ENCODE measurements around the gene KRTAP10-4.

The KRTAP10-4 gene

DNA sequence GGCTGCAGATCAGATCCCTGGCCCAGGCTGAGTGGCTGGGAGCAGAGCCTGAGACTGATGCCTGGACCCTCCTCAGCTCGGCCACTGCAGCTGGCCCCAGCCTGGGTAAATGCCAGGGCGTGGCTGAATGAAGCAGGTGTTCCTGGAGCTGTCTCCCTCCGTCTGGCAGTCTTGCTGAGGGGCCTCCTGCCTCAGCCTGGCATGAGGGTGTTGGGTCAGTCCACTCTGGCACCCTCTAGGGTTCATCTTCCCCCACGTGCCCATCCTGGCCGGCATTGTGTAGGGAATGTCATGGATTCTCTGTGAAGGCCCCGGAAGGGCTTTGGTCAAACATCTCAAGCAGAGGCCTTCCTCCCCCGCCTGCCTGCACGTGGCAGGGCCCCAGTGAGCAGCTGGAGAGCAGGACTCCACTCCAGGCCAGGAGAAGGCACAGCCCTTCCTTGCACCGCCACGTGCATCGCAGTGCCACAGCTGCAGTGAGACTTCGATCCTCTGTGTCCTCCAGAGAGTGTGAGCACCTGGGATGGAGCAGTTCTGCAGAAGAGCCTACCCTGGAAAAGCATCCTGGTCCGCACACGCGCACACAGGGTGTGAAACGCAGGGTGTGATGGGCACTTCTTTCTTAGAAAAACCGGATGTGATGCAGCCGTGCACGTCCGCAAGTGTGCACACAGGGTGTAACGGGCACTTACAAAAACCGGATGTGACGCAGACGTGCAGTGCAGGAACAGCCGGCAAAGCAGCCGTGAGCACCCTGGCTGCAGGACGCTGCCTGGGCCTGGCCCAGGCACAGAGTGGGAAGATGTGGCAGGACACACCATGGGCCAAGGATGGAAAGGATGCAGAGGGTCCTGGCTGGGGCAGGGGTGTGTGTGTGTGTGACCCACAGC, 4.6 kb upstream of the KRTAP10-4 start:
- Histone ChIP-seq H3K4me3 (replicated peaks; ENCODE audit: low read depth, low read length) (no peak overlapping the region), H3K36me3 (ENCODE audit: control insufficient read depth, insufficient read depth, low read length) (no peaks in the 10 kb centered on the region), H3K27me3 (replicated peaks; ENCODE audit: control insufficient read depth, insufficient read depth, low read length) (no peaks in the 10 kb centered on the region)
- no peak for DNase-seq (ENCODE audit: extremely low read depth, insufficient read length)
- TF ChIP-seq CTCF (IDR thresholded peaks at IDR 0.05; ENCODE audit: insufficient read depth, low read length, poor library complexity, severe bottlenecking) = no peak

DNA sequence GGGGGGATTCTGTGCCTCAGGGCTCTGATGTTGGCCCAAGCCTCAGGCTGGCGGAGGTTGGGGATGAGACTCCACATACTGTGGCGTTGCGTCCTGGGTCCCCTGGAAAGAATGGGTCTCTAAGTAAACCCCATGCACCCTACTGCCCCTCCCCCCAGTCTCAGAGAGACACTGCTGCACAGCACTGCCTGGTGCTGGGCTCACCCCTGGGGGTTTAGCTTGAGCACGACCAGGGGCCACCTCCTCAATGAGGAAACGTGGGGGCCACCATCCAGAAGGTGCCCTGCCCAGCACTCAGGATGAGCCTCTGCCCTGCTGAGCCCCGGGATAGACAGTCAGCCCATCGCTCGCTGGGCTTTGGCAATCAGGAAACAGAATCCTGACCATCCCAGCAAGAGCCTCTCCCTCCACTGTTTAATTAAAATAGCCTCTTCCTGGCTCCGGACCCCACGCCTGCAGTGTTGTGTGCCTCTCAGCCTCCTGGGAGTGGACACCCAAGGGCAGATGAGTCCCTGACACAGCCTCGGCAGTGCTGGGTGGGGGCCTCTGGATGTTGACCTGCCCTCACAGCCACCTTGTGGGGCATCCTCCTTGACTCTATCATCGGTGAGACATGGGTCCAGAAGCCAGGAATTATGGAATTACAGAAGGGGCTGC, 3.5 kb upstream of the KRTAP10-4 start:
- no peak for TF ChIP-seq CTCF (IDR thresholded peaks at IDR 0.05; ENCODE audit: insufficient read depth, low read length, poor library complexity, severe bottlenecking)
- no peaks in the 10 kb centered on the region for H3K27me3 ChIP-seq (replicated peaks; ENCODE audit: control insufficient read depth, insufficient read depth, low read length)
- no peak for DNase-seq (ENCODE audit: extremely low read depth, insufficient read length)

DNA sequence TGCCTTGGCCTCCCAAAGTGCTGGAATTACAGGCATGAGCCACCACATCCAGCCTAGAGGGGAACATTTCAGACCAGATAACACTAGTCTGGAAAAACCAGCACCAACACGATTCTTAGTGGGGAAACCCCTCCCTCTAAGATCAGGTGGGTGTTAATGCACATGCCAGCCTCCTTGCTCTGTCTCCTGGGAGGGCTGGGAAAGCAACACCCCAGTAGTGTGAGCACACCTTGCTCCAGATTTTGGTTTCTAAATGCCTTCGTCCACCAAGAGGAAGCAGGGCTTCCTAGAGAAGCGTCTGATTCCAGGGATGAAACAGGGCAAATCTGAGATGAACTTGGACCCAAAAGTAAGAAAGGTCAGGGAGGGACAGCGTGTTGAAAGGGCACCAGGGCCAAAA, 2.2 kb upstream of the KRTAP10-4 start:
- no peak for DNase-seq (ENCODE audit: extremely low read depth, insufficient read length)
- no peaks in the 10 kb centered on the region for H3K27me3 ChIP-seq (replicated peaks; ENCODE audit: control insufficient read depth, insufficient read depth, low read length)
- H3K36me3 ChIP-seq (ENCODE audit: control insufficient read depth, insufficient read depth, low read length) = no peaks in the 10 kb centered on the region
- TF ChIP-seq CTCF (IDR thresholded peaks at IDR 0.05; ENCODE audit: insufficient read depth, low read length, poor library complexity, severe bottlenecking) = no peak
- no peak overlapping the region for H3K4me3 ChIP-seq (replicated peaks; ENCODE audit: low read depth, low read length)

More for the DNA sequence above, 3.5 kb upstream of the KRTAP10-4 start:
- Histone ChIP-seq H3K36me3 (ENCODE audit: control insufficient read depth, insufficient read depth, low read length) (no peaks in the 10 kb centered on the region), H3K4me3 (replicated peaks; ENCODE audit: low read depth, low read length) (no peak overlapping the region)

GRCh38 chr21:44571844-44572782, 1.4 kb upstream of the KRTAP10-4 start:
- Histone ChIP-seq H3K4me3 (replicated peaks; ENCODE audit: low read depth, low read length) (no peak overlapping the region), H3K27me3 (replicated peaks; ENCODE audit: control insufficient read depth, insufficient read depth, low read length) (no peaks in the 10 kb centered on the region), H3K36me3 (ENCODE audit: control insufficient read depth, insufficient read depth, low read length) (no peaks in the 10 kb centered on the region)
- TF ChIP-seq CTCF (IDR thresholded peaks at IDR 0.05; ENCODE audit: insufficient read depth, low read length, poor library complexity, severe bottlenecking) = no peak
- DNase-seq (ENCODE audit: extremely low read depth, insufficient read length) = no peak

GRCh38 chr21:44572959-44573583, 458 bp upstream of the KRTAP10-4 start:
- no peak for TF ChIP-seq CTCF (IDR thresholded peaks at IDR 0.05; ENCODE audit: insufficient read depth, low read length, poor library complexity, severe bottlenecking)
- DNase-seq (ENCODE audit: extremely low read depth, insufficient read length) = no peak
- Histone ChIP-seq H3K4me3 (replicated peaks; ENCODE audit: low read depth, low read length) (no peak overlapping the region), H3K36me3 (ENCODE audit: control insufficient read depth, insufficient read depth, low read length) (no peaks in the 10 kb centered on the region), H3K27me3 (replicated peaks; ENCODE audit: control insufficient read depth, insufficient read depth, low read length) (no peaks in the 10 kb centered on the region)
